Upper lobe of left lung (tissue), 4 donors: ENCODE data around the gene KRTAP9-8.
"Not testable (repeated sequence)": the region's sequence is repeated elsewhere in the genome, so short reads cannot be mapped to it uniquely, and the experiment has no call there.

ENCODE experiments used
- POLR2A ChIP-seq, 4 donors: fragments of 450-650 bp; IDR thresholded peaks; one replicate each; pipeline ENCODE4 v1.5.1; 2016 to 2017; ENCODE audit warnings: antibody characterized with exemption in 4 of 4, mild to moderate bottlenecking in 2 of 4
- POLR2AphosphoS5 ChIP-seq, 2 donors: sonication (generic); formaldehyde crosslinking; IDR thresholded peaks; one replicate each; pipeline ENCODE4 v1.5.1; 2017; ENCODE audit warnings: antibody characterized with exemption in 2 of 2
- TF ChIP-seq, protein P1 (sequence below), 6 experiments: fragments of 450-650 bp in 4 of 6; fragments of 200-600 bp in 2 of 6; sonication (generic) in 2 of 6; IDR thresholded peaks; one replicate each; pipeline ENCODE4 v1.5.1; 2016 to 2019; ENCODE audit warnings: antibody characterized with exemption in 6 of 6

DNA sequence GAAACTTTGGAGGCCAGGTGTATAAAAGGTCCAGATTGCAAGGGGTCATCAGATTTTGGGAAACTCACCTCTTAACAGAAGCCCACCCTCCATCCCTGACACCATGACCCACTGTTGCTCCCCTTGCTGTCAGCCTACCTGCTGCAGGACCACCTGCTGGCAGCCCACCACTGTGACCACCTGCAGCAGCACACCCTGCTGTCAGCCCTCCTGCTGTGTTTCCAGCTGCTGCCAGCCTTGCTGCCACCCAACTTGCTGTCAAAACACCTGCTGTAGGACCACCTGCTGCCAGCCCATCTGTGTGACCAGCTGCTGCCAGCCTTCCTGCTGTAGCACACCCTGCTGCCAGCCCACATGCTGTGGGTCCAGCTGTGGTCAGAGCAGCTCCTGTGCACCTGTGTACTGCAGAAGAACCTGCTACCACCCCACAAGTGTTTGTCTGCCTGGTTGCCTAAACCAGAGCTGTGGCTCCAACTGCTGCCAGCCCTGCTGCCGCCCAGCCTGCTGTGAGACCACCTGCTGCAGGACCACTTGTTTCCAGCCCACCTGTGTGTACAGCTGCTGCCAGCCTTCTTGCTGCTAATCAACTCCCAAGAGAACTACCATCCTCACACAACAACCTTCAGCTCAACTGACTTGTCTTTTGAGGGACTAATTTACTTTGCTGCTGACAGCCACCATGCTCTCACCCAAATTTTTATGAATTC is 5.2 kb upstream of the KRTAP9-8 start, which contains the start of gene KRTAP9-3:
- TF ChIP-seq, protein P1, sequence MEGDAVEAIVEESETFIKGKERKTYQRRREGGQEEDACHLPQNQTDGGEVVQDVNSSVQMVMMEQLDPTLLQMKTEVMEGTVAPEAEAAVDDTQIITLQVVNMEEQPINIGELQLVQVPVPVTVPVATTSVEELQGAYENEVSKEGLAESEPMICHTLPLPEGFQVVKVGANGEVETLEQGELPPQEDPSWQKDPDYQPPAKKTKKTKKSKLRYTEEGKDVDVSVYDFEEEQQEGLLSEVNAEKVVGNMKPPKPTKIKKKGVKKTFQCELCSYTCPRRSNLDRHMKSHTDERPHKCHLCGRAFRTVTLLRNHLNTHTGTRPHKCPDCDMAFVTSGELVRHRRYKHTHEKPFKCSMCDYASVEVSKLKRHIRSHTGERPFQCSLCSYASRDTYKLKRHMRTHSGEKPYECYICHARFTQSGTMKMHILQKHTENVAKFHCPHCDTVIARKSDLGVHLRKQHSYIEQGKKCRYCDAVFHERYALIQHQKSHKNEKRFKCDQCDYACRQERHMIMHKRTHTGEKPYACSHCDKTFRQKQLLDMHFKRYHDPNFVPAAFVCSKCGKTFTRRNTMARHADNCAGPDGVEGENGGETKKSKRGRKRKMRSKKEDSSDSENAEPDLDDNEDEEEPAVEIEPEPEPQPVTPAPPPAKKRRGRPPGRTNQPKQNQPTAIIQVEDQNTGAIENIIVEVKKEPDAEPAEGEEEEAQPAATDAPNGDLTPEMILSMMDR (IDR thresholded peaks at IDR 0.05) = not testable (repeated sequence)
- TF ChIP-seq POLR2A, POLR2AphosphoS5 (IDR thresholded peaks at IDR 0.05): not testable (repeated sequence)
